ENCODE measurements around the gene ABHD2. TPM values are rescaled to one million over a fixed set of nuclear protein-coding genes. Genes with fewer than 3 reads are reported as not detected.
"Not testable (repeated sequence)": the region's sequence is repeated elsewhere in the genome, so short reads cannot be mapped to it uniquely, and the experiment has no call there.

Gene ABHD2
- polyA plus RNA-seq, 1 experiment, result 69.6 TPM

- ChIA-PET CTCF (interaction anchor here (1.1 kb wide), 1 partner anchor 41 kb away, joined by 4 read pairs; no protein-coding TSS in a partner anchor), POLR2A (no interaction called here)
These were observed 159.2 kb downstream of the ABHD2 start for GRCh38 chr15:89247446-89247845.

GRCh38 chr15:89248584-89248983 is 160.3 kb downstream of the ABHD2 start:
- Histone ChIP-seq H3K4me3 (ENCODE audit: low read depth, low read length) (no peak overlapping the region), H3K27me3 (ENCODE audit: control insufficient read depth, insufficient read depth, low read length) (no peaks in the 10 kb centered on the region), H3K36me3 (ENCODE audit: control insufficient read depth, insufficient read depth, low read length) (0 out of 2 replicates have a peak, but pooled peaks cover 2% of the 10 kb centered on the region)
- TF ChIP-seq, protein P1, sequence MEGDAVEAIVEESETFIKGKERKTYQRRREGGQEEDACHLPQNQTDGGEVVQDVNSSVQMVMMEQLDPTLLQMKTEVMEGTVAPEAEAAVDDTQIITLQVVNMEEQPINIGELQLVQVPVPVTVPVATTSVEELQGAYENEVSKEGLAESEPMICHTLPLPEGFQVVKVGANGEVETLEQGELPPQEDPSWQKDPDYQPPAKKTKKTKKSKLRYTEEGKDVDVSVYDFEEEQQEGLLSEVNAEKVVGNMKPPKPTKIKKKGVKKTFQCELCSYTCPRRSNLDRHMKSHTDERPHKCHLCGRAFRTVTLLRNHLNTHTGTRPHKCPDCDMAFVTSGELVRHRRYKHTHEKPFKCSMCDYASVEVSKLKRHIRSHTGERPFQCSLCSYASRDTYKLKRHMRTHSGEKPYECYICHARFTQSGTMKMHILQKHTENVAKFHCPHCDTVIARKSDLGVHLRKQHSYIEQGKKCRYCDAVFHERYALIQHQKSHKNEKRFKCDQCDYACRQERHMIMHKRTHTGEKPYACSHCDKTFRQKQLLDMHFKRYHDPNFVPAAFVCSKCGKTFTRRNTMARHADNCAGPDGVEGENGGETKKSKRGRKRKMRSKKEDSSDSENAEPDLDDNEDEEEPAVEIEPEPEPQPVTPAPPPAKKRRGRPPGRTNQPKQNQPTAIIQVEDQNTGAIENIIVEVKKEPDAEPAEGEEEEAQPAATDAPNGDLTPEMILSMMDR (IDR thresholded peaks at IDR 0.05; ENCODE audit: insufficient read depth, low read depth, low read length), result no peak
- POLR2A ChIA-PET, result no interaction called here
- CTCF ChIA-PET, result no interaction called here
- DNase-seq (ENCODE audit: low read depth), result no peak

More at GRCh38 chr15:89247446-89247845, 159.2 kb downstream of the ABHD2 start:
- TF ChIP-seq, protein P1 (IDR thresholded peaks at IDR 0.05; ENCODE audit: insufficient read depth, low read depth, low read length), result no peak
- Histone ChIP-seq H3K4me3 (ENCODE audit: low read depth, low read length) (no peak overlapping the region), H3K36me3 (ENCODE audit: control insufficient read depth, insufficient read depth, low read length) (0 out of 2 replicates have a peak, but pooled peaks cover 2% of the 10 kb centered on the region), H3K27me3 (ENCODE audit: control insufficient read depth, insufficient read depth, low read length) (no peaks in the 10 kb centered on the region)
- DNase-seq (ENCODE audit: low read depth), result no peak

DNA sequence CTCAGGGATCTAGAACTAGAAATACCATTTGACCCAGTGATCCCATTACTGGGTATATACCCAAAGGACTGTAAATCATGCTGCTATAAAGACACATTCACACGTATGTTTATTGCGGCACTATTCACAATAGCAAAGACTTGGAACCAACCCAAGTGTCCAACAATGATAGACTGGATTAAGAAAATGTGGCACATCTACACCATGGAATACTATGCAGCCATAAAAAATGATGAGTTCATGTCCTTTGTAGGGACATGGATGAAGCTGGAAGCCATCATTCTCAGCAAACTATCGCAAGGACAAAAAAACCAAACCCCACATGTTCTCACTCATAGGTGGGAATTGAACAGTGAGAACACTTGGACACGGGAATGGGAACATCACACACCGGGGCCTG is 161.9 kb downstream of the ABHD2 start:
- H3K36me3 ChIP-seq (ENCODE audit: control insufficient read depth, insufficient read depth, low read length); POLR2A ChIA-PET; H3K4me3 ChIP-seq (ENCODE audit: low read depth, low read length); H3K27me3 ChIP-seq (ENCODE audit: control insufficient read depth, insufficient read depth, low read length); DNase-seq (ENCODE audit: low read depth); CTCF ChIA-PET: not testable (repeated sequence)

Small RNA genes lying within 50 kb of the gene (small RNA-seq; reads per million reads assigned to genes)
- not detected for gene RNU7-195P (ENCODE audit: insufficient read length, low read depth, low replicate concordance)

Other genes with a start within 250 kb of the ABHD2 start
- gene HAPLN3, start 192.9 kb upstream of the ABHD2 start, polyA plus RNA-seq (2011; rRNA removed), result 14.0 and 25.5 TPM in 2 replicates
- gene MFGE8, start 175.1 kb upstream of the ABHD2 start, polyA plus RNA-seq (2011; rRNA removed), result 1,102 and 1,967 TPM in 2 replicates
- not detected in 2 replicates for gene RLBP1, start 133.1 kb downstream of the ABHD2 start, polyA plus RNA-seq (2011; rRNA removed)
- gene FANCI, start 155.5 kb downstream of the ABHD2 start, polyA plus RNA-seq (2011; rRNA removed), result 11.5 and 18.3 TPM in 2 replicates
- gene POLG, start 246.4 kb downstream of the ABHD2 start, polyA plus RNA-seq (2011; rRNA removed), result 13.9 and 17.6 TPM in 2 replicates